Measurements from ENCODE around the gene TBC1D17.

Gene TBC1D17

DNA sequence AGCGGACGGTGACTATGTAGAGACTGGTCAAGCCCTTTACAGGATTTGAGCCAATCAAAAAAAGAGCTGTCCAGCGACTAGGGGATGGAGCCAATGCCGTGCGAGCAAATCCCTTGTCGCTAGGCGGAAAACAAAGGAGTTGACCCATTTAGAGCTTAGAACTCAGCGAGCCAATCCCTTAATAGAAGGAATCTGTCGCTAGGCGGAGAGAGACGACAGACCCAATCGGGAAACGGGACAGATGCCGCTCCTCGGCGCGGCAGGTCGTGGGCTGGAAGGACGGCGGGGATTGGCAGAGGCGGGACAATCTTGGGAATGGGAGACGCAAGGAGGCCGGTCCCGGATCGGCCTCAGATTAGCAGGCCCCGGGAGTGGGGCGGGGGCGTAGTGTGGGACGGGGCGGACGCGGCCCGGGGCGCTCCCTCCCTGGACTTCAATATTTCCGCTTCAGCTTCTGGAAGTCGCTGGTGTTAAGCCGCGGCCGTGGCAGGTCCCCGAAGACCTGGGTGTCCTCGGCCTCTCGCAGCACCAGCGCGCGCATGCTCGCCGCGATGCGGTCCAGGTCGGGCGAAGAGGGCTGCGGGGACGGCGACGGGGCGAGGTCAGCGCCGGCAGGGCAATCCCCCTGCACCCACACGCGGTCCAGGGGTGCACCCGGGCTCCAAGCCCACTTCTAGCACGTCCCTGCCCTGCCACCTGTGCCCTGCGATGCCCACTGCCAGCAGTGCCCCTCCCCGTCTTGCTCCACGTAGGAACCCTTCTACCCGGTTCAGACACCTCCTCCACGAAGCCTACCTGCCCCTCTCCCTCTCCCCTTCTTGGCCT lies 7.8 kb upstream of the TBC1D17 start:
- H3K27ac ChIP-seq (ENCODE audit: low read depth, low read length, poor library complexity, severe bottlenecking): peak overlapping the region; percentile 79
- H3K9me2 ChIP-seq (ENCODE audit: low read depth, low read length): no peaks in the 10 kb centered on the region
- H3K4me2 ChIP-seq (ENCODE audit: low read length): peak overlapping the region; percentile 55
- TF ChIP-seq, protein P1, sequence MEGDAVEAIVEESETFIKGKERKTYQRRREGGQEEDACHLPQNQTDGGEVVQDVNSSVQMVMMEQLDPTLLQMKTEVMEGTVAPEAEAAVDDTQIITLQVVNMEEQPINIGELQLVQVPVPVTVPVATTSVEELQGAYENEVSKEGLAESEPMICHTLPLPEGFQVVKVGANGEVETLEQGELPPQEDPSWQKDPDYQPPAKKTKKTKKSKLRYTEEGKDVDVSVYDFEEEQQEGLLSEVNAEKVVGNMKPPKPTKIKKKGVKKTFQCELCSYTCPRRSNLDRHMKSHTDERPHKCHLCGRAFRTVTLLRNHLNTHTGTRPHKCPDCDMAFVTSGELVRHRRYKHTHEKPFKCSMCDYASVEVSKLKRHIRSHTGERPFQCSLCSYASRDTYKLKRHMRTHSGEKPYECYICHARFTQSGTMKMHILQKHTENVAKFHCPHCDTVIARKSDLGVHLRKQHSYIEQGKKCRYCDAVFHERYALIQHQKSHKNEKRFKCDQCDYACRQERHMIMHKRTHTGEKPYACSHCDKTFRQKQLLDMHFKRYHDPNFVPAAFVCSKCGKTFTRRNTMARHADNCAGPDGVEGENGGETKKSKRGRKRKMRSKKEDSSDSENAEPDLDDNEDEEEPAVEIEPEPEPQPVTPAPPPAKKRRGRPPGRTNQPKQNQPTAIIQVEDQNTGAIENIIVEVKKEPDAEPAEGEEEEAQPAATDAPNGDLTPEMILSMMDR (IDR thresholded peaks at IDR 0.05; ENCODE audit: low read length): no peak
- no peak for TF ChIP-seq EZH2 (IDR thresholded peaks at IDR 0.05; ENCODE audit: borderline replicate concordance, low read length)
- peak overlapping the region; percentile 51 for H3K9ac ChIP-seq (ENCODE audit: low read length)
- H3K36me3 ChIP-seq (ENCODE audit: insufficient read depth, low read length): peaks cover 20% of the 10 kb centered on the region
- H4K20me1 ChIP-seq (ENCODE audit: insufficient read depth, low read length): no peaks in the 10 kb centered on the region
- no peaks in the 10 kb centered on the region for H3K27me3 ChIP-seq (ENCODE audit: insufficient read depth, low read length)
- peaks cover 8% of the 10 kb centered on the region; the same call in 1 of the 2 replicates for H3K79me2 ChIP-seq (ENCODE audit: insufficient read depth, low read length)
- H3K4me3 ChIP-seq (ENCODE audit: low read depth, low read length, poor library complexity, severe bottlenecking): peak overlapping the region; percentile 53
- no peaks in the 10 kb centered on the region for H3K9me3 ChIP-seq (ENCODE audit: low read length)
- H3F3A ChIP-seq (ENCODE audit: insufficient read depth, low read length): no peaks in the 10 kb centered on the region
- no peak overlapping the region for H2AFZ ChIP-seq (ENCODE audit: low read length)
- peaks cover 40% of the 10 kb centered on the region for H3K4me1 ChIP-seq (ENCODE audit: insufficient read depth, low read length, severe bottlenecking)

DNA sequence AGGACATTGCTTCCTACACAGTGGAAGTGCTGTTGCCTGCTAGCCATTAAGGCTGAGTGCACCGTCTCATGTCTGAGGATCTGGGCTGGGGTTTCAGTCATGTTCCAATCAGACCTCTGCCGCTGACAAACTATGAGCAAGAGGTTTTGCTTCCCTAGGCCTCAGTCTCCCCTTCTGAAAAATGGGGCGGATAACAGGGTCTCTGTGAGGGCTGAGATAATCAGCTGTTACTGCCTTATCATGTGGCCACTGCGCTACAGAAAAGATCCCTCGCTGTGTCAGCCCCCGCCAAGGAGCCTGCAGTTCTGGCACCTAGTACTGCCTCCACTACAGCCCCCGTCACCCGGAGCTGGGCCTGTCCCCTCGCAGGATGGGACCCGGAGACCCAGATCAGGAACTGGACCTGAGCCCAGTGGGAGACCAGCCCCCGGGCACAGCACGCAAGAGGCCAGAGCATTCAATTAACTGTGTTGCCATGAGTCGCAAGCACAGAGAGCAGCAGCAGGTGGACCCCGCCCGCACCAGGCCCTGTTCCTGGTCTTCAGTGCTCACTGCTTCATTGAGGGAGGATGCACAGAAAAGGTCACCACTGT lies 7.1 kb upstream of the TBC1D17 start:
- TF ChIP-seq EZH2 (IDR thresholded peaks at IDR 0.05; ENCODE audit: borderline replicate concordance, low read length): no peak
- TF ChIP-seq, protein P1 (IDR thresholded peaks at IDR 0.05; ENCODE audit: low read length): no peak
- Histone ChIP-seq H3K9me3 (ENCODE audit: low read length) (no peaks in the 10 kb centered on the region), H3K9ac (ENCODE audit: low read length) (peak overlapping the region; percentile 51), H4K20me1 (ENCODE audit: insufficient read depth, low read length) (no peaks in the 10 kb centered on the region), H3K4me1 (ENCODE audit: insufficient read depth, low read length, severe bottlenecking) (peaks cover 46% of the 10 kb centered on the region), H3K27me3 (ENCODE audit: insufficient read depth, low read length) (no peaks in the 10 kb centered on the region), H2AFZ (ENCODE audit: low read length) (no peak overlapping the region), H3K79me2 (ENCODE audit: insufficient read depth, low read length) (peaks cover 11% of the 10 kb centered on the region), H3K4me2 (ENCODE audit: low read length) (peak overlapping the region; percentile 55), H3F3A (ENCODE audit: insufficient read depth, low read length) (no peaks in the 10 kb centered on the region), H3K36me3 (ENCODE audit: insufficient read depth, low read length) (peaks cover 16% of the 10 kb centered on the region), H3K9me2 (ENCODE audit: low read depth, low read length) (no peaks in the 10 kb centered on the region), H3K4me3 (ENCODE audit: low read depth, low read length, poor library complexity, severe bottlenecking) (peak overlapping the region; percentile 53), H3K27ac (ENCODE audit: low read depth, low read length, poor library complexity, severe bottlenecking) (peak overlapping the region; percentile 79)

DNA sequence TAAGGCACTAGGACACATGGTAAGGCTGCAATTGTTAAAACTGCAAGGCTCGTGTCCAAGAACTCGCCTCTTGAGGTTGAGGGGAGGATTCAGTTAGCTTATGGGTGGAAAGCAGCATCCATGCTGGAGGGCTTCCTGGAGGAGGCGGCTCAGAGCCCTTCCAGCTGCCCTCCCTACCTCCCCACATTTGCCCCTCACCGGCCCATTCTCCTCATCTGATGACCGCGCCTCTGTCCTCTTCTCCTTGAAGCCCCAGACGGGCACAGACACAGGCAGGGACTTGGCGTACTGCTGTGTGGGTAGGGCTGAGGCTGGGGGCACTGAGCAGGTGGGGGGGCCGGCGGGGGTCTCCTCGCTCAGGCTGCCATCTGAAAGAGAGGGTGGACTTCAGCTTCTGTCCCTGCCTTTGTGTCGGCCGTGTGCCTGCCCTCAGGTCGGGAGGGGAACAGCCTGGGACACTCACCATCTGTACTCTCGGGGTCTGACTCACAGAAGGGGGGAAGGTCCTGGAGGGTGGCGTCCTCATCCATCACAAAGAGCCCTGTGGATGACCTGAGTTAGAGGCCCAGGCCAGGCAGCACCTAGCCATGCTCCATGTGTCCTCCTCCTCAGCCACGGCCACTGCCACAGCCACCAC lies 6.0 kb upstream of the TBC1D17 start:
- no peaks in the 10 kb centered on the region for H3K27me3 ChIP-seq (ENCODE audit: insufficient read depth, low read length)
- no peaks in the 10 kb centered on the region for H4K20me1 ChIP-seq (ENCODE audit: insufficient read depth, low read length)
- H3K79me2 ChIP-seq (ENCODE audit: insufficient read depth, low read length): peaks cover 11% of the 10 kb centered on the region
- TF ChIP-seq, protein P1 (IDR thresholded peaks at IDR 0.05; ENCODE audit: low read length): no peak
- TF ChIP-seq EZH2 (IDR thresholded peaks at IDR 0.05; ENCODE audit: borderline replicate concordance, low read length): no peak
- H3K9me3 ChIP-seq (ENCODE audit: low read length): no peaks in the 10 kb centered on the region
- no peaks in the 10 kb centered on the region for H3F3A ChIP-seq (ENCODE audit: insufficient read depth, low read length)
- H3K4me1 ChIP-seq (ENCODE audit: insufficient read depth, low read length, severe bottlenecking): peaks cover 41% of the 10 kb centered on the region
- no peak overlapping the region for H2AFZ ChIP-seq (ENCODE audit: low read length)
- no peak overlapping the region for H3K4me2 ChIP-seq (ENCODE audit: low read length)
- no peak overlapping the region for H3K4me3 ChIP-seq (ENCODE audit: low read depth, low read length, poor library complexity, severe bottlenecking)
- H3K9ac ChIP-seq (ENCODE audit: low read length): no peak overlapping the region
- no peaks in the 10 kb centered on the region for H3K9me2 ChIP-seq (ENCODE audit: low read depth, low read length)
- peaks cover 16% of the 10 kb centered on the region for H3K36me3 ChIP-seq (ENCODE audit: insufficient read depth, low read length)
- peak overlapping the region; percentile 10 for H3K27ac ChIP-seq (ENCODE audit: low read depth, low read length, poor library complexity, severe bottlenecking)
